Naive thymus-derived CD4-positive, alpha-beta T cell (primary cell): Measurements from ENCODE around the gene C10orf90. TPM values are rescaled to one million over a fixed set of nuclear protein-coding genes. Genes with fewer than 3 reads are reported as not detected.
A peak's percentile ranks its signal among the peaks of the same experiment; 100 is the strongest.

ENCODE experiments used
- ATAC-seq: fragments of 150-1000 bp; cut with Tn5 transposase; 2 replicates; pipeline ENCODE4 v1.10.0; 2021; ENCODE audit warnings: mild to moderate bottlenecking, moderate library complexity
- CTCF ChIA-PET: fragments of 350-600 bp; sonication (Branson Sonifier 250); formaldehyde crosslinking; loops from one replicate; lab custom pipeline; 2021; ENCODE audit warnings: antibody characterized with exemption; lab: Charles Lee
- POLR2A ChIA-PET: fragments of 350-600 bp; sonication (Branson Sonifier 250); formaldehyde crosslinking; loops from one replicate; lab custom pipeline; 2021; ENCODE audit warnings: antibody characterized with exemption, inconsistent platforms; lab: Charles Lee
- DNase-seq, 9 donors: peaks; one replicate each; pipeline versions ENCODE4 v3.0.0 to v3.0.0-alpha.2; 2020 to 2022; ENCODE audit warnings: mixed read lengths in 1 of 9
- H3K27ac ChIP-seq: one replicate; pipeline ENCODE4 v1.7.0; 2013; ENCODE audit warnings: mild to moderate bottlenecking, low read depth, low read length, moderate library complexity
- H3K27me3 ChIP-seq, 2 donors: one replicate each; pipeline ENCODE4 v1.7.0; 2013; ENCODE audit warnings: low read length in 2 of 2, mild to moderate bottlenecking in 2 of 2, moderate library complexity in 2 of 2; ENCODE audit not compliant: control insufficient read depth in 2 of 2, insufficient read depth in 2 of 2
- H3K36me3 ChIP-seq, 3 experiments: 1 replicate in 2 of 3; 2 replicates in 1 of 3; pipeline ENCODE4 v1.7.0; 2013; ENCODE audit warnings: low read length in 3 of 3, mild to moderate bottlenecking in 3 of 3, moderate library complexity in 1 of 3; ENCODE audit not compliant: insufficient read depth in 3 of 3, control insufficient read depth in 2 of 3
- H3K4me1 ChIP-seq, 2 donors: one replicate each; pipeline ENCODE4 v1.7.0; 2013; ENCODE audit warnings: low read length in 2 of 2, mild to moderate bottlenecking in 2 of 2, moderate library complexity in 1 of 2; ENCODE audit not compliant: control insufficient read depth in 2 of 2, insufficient read depth in 2 of 2
- H3K4me3 ChIP-seq: 2 replicates; pipeline ENCODE4 v1.7.0; 2013; ENCODE audit warnings: mild to moderate bottlenecking, low read length
- H3K9me3 ChIP-seq, 3 experiments: 1 replicate in 2 of 3; 2 replicates in 1 of 3; pipeline ENCODE4 v1.7.0; 2013; ENCODE audit warnings: low read length in 3 of 3; ENCODE audit not compliant: control insufficient read depth in 2 of 3
- H3K27ac Mint-ChIP-seq, 9 donors: one replicate each; pipeline ENCODE4 v1.8.0; 2020 to 2022; ENCODE audit warnings: mixed read lengths in 9 of 9, mild to moderate bottlenecking in 8 of 9, moderate library complexity in 5 of 9, inconsistent platforms in 2 of 9
- H3K27me3 Mint-ChIP-seq, 5 donors: one replicate each; pipeline ENCODE4 v1.8.0; 2021 to 2022; ENCODE audit warnings: mixed read lengths in 5 of 5, mild to moderate bottlenecking in 1 of 5
- H3K36me3 Mint-ChIP-seq, 5 donors: one replicate each; pipeline ENCODE4 v1.8.0; 2020 to 2022; ENCODE audit warnings: mixed read lengths in 5 of 5, mild to moderate bottlenecking in 3 of 5, inconsistent platforms in 1 of 5
- H3K4me1 Mint-ChIP-seq, 7 donors: one replicate each; pipeline ENCODE4 v1.8.0; 2020 to 2022; ENCODE audit warnings: mixed read lengths in 7 of 7, mild to moderate bottlenecking in 3 of 7, inconsistent platforms in 1 of 7
- H3K4me3 Mint-ChIP-seq, 10 donors: one replicate each; pipeline ENCODE4 v1.8.0; 2020 to 2022; ENCODE audit warnings: mild to moderate bottlenecking in 10 of 10, mixed read lengths in 10 of 10, moderate library complexity in 6 of 10, inconsistent platforms in 2 of 10
- H3K9me3 Mint-ChIP-seq, 11 donors: one replicate each; pipeline ENCODE4 v1.8.0; 2020 to 2022; ENCODE audit warnings: mixed read lengths in 11 of 11, mild to moderate bottlenecking in 4 of 11, inconsistent platforms in 1 of 11, moderate library complexity in 1 of 11
- intact Hi-C, 2 donors: fragments of 100-400 bp; cut with micrococcal nuclease; formaldehyde crosslinking; loops; one replicate each; pipeline ENCODE4 v1.15.1; 2023
- polyA plus RNA-seq, 2 donors: library from polyadenylated mRNA; unstranded; fragments of 300-500 nt; fragmentation: Illumina TruSeq; gene quantifications; one replicate each; pipeline ENCODE4 v1.2.3, GENCODE V29; 2021
- total RNA-seq, 6 experiments: library from RNA in 5 of 6; stranded (reverse) in 5 of 6; gene quantifications; 1 replicate in 5 of 6; 2 replicates in 1 of 6; pipeline ENCODE4 v1.2.3 and lab custom pipeline; 2021 to 2026

C10orf90 gene
- total and polyA plus RNA-seq, 7 experiments from 2014 or later = not detected

DNA sequence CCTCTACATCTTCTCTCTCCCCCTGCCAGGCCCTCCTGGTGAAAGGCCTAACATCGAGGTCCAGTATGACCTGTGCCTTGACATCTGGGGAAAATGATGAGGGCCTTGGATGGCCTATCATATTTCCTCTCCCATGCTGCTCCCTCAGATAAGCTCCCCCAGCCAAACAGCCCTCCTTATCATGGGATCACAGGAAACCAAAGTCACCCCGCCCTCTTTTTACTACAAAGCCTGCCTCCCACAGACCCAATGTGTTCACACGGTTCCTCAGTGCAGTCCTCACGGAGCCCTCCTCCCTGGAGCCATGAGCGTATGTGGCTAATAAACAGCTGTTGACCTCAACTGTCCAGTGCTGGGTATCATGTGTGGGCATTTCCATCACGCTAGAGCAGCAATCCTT is 32.0 kb downstream of the C10orf90 start:
- DNase-seq = no peak
- Mint-ChIP-seq H3K27ac (peak overlapping the region in 1 of 9 donors; percentile 72), H3K27me3 (peaks cover 0 to 2% (median 0%) of the 10 kb centered on the region in 5 donors), H3K4me3 (no peak overlapping the region), H3K4me1 (no peaks in the 10 kb centered on the region), H3K36me3 (no peaks in the 10 kb centered on the region), H3K9me3 (peaks cover 0 to 12% (median 1%) of the 10 kb centered on the region in 11 donors)
- no peak overlapping the region for H3K27ac ChIP-seq
- ChIA-PET CTCF (no interaction called here), POLR2A (no interaction called here)
- intact Hi-C loops = no loop called here
- no peak overlapping the region for H3K4me3 ChIP-seq
- H3K36me3 ChIP-seq = no peaks in the 10 kb centered on the region
- no peak for ATAC-seq
- H3K27me3 ChIP-seq = no peaks in the 10 kb centered on the region
- no peaks in the 10 kb centered on the region for H3K4me1 ChIP-seq
- no peaks in the 10 kb centered on the region for H3K9me3 ChIP-seq

DNA sequence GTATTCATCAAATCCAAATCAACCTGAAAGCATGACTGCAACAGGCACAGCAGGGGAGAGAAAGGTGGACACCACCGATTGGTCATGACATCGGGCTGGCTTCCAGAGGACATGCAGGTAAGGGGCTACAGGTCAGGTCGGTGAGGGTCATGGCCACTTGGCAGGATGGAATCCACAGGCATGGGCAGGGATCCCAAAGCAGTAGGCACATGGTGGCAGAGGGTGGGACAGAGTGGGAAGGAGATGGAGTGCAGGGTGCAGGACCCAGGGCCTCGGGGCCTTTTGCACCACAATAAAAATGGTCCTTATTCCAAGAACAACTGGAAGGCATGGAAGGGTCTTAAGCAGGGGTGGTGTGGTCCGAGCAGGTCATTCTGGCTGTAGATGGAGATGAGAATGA is 33.0 kb downstream of the C10orf90 start:
- H3K27ac ChIP-seq = no peak overlapping the region
- H3K36me3 ChIP-seq = no peaks in the 10 kb centered on the region
- no peak overlapping the region for H3K4me3 Mint-ChIP-seq
- ATAC-seq (no peak), DNase-seq (no peak)
- H3K4me1 ChIP-seq = no peaks in the 10 kb centered on the region
- H3K27ac Mint-ChIP-seq = no peak overlapping the region
- no peaks in the 10 kb centered on the region for H3K9me3 ChIP-seq
- no peaks in the 10 kb centered on the region for H3K36me3 Mint-ChIP-seq
- H3K27me3 Mint-ChIP-seq = no peaks in the 10 kb centered on the region
- H3K9me3 Mint-ChIP-seq = peaks cover 0 to 11% (median under 1%) of the 10 kb centered on the region in 11 donors
- ChIA-PET CTCF (no interaction called here), POLR2A (no interaction called here)
- H3K4me1 Mint-ChIP-seq = no peaks in the 10 kb centered on the region
- H3K27me3 ChIP-seq = no peaks in the 10 kb centered on the region
- H3K4me3 ChIP-seq = no peak overlapping the region
- intact Hi-C loops = no loop called here

DNA sequence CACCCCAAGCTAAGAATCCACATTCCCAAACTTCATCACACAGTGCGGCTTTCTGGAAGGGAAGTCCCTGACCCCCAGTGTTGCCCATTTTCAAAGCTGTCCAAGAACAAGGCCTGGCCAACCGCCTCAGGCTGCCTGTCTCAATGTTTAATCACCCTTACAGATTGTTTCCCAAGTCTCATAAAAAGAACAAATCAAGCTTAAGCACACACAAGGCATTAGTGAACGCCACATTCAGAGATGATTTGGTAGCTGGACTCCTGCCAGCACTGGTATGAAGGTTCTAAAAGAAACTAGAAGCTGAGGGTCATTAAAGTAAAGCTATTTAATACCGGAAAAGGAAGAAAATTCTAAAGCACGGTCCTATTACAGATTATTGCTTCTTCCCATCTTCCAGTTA is 35.6 kb downstream of the C10orf90 start:
- ChIA-PET POLR2A (no interaction called here), CTCF (no interaction called here)
- Histone ChIP-seq H3K27me3 (no peaks in the 10 kb centered on the region), H3K36me3 (no peaks in the 10 kb centered on the region), H3K4me3 (no peak overlapping the region), H3K27ac (no peak overlapping the region), H3K4me1 (no peaks in the 10 kb centered on the region), H3K9me3 (no peaks in the 10 kb centered on the region)
- H3K27me3 Mint-ChIP-seq = peaks cover 0 to 10% (median 4%) of the 10 kb centered on the region in 5 donors
- no peak for DNase-seq
- H3K9me3 Mint-ChIP-seq = peaks cover 0 to 10% (median 0%) of the 10 kb centered on the region in 11 donors
- ATAC-seq = no peak
- H3K4me3 Mint-ChIP-seq = no peak overlapping the region
- intact Hi-C loops = no loop called here
- H3K4me1 Mint-ChIP-seq = peaks cover 0 to 2% (median 0%) of the 10 kb centered on the region in 7 donors
- no peaks in the 10 kb centered on the region for H3K36me3 Mint-ChIP-seq
- no peak overlapping the region for H3K27ac Mint-ChIP-seq

GRCh38 chr10:126634347-126634746 is 36.1 kb downstream of the C10orf90 start:
- H3K4me3 Mint-ChIP-seq = no peak overlapping the region
- ATAC-seq (no peak), DNase-seq (no peak)
- no peaks in the 10 kb centered on the region for H3K36me3 Mint-ChIP-seq
- no peaks in the 10 kb centered on the region for H3K27me3 ChIP-seq
- peaks cover 0 to 10% (median 4%) of the 10 kb centered on the region in 5 donors for H3K27me3 Mint-ChIP-seq
- H3K4me1 ChIP-seq = no peaks in the 10 kb centered on the region
- CTCF ChIA-PET = no interaction called here
- H3K36me3 ChIP-seq = no peaks in the 10 kb centered on the region
- no peak overlapping the region for H3K27ac Mint-ChIP-seq
- intact Hi-C loops = no loop called here
- H3K4me3 ChIP-seq = no peak overlapping the region
- H3K4me1 Mint-ChIP-seq = peaks cover 0 to 2% (median 0%) of the 10 kb centered on the region in 7 donors
- H3K9me3 Mint-ChIP-seq = peaks cover 0 to 10% (median 0%) of the 10 kb centered on the region in 11 donors
- H3K27ac ChIP-seq = no peak overlapping the region
- H3K9me3 ChIP-seq = no peaks in the 10 kb centered on the region
- POLR2A ChIA-PET = no interaction called here

DNA sequence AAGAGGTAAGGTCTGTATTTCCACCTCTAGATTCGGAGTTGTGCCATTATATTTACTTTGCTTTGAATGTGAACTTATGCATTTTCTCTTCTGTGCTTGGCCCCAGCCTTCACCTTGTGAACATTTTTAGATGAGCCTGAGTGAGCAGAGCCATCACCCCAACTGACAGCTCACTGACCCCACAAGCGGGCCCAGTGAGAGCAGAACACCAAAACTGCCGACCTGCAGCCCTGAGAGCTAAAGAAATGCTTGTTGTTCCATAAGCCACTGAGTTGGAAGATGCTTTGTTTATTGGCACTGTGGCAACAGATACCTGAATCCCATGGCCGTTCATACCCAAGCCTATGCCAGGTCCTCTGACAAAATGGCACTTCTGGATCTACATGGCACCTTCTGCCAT is 37.8 kb downstream of the C10orf90 start:
- ATAC-seq = no peak
- intact Hi-C loops = no loop called here
- Histone ChIP-seq H3K27me3 (no peaks in the 10 kb centered on the region), H3K4me3 (no peak overlapping the region), H3K9me3 (no peaks in the 10 kb centered on the region), H3K36me3 (no peaks in the 10 kb centered on the region), H3K27ac (no peak overlapping the region), H3K4me1 (no peaks in the 10 kb centered on the region)
- Mint-ChIP-seq H3K27me3 (peaks cover 0 to 10% (median 4%) of the 10 kb centered on the region in 5 donors), H3K27ac (no peak overlapping the region), H3K36me3 (no peaks in the 10 kb centered on the region), H3K4me3 (no peak overlapping the region), H3K4me1 (peaks cover 0 to 2% (median 0%) of the 10 kb centered on the region in 7 donors), H3K9me3 (peaks cover 0 to 9% (median 0%) of the 10 kb centered on the region in 11 donors)
- DNase-seq = no peak
- ChIA-PET CTCF (no interaction called here), POLR2A (no interaction called here)

GRCh38 chr10:126629925-126630624 is 40.4 kb downstream of the C10orf90 start:
- Histone ChIP-seq H3K9me3 (no peaks in the 10 kb centered on the region), H3K36me3 (no peaks in the 10 kb centered on the region), H3K27me3 (no peaks in the 10 kb centered on the region), H3K4me1 (no peaks in the 10 kb centered on the region), H3K27ac (no peak overlapping the region), H3K4me3 (no peak overlapping the region)
- ATAC-seq = no peak
- Mint-ChIP-seq H3K4me1 (peaks cover 0 to 2% (median 0%) of the 10 kb centered on the region in 7 donors), H3K27me3 (peaks cover 0 to 10% (median 4%) of the 10 kb centered on the region in 5 donors), H3K36me3 (no peaks in the 10 kb centered on the region), H3K27ac (peak overlapping the region in 1 of 9 donors; percentile 43), H3K4me3 (no peak overlapping the region), H3K9me3 (peaks cover 0 to 9% (median 0%) of the 10 kb centered on the region in 11 donors)
- ChIA-PET CTCF (no interaction called here), POLR2A (no interaction called here)
- intact Hi-C loops = no loop called here
- DNase-seq = no peak

GRCh38 chr10:126628746-126629145 is 41.7 kb downstream of the C10orf90 start:
- H3K27ac ChIP-seq = no peak overlapping the region
- H3K4me3 ChIP-seq = no peak overlapping the region
- intact Hi-C loops = no loop called here
- Mint-ChIP-seq H3K36me3 (no peaks in the 10 kb centered on the region), H3K27me3 (peaks cover 0 to 10% (median 4%) of the 10 kb centered on the region in 5 donors), H3K4me3 (no peak overlapping the region), H3K27ac (no peak overlapping the region), H3K4me1 (peaks cover 0 to 2% (median 0%) of the 10 kb centered on the region in 7 donors), H3K9me3 (peaks cover 0 to 9% (median 0%) of the 10 kb centered on the region in 11 donors)
- DNase-seq (no peak), ATAC-seq (peak; percentile 14)
- no peaks in the 10 kb centered on the region for H3K27me3 ChIP-seq
- H3K9me3 ChIP-seq = no peaks in the 10 kb centered on the region
- POLR2A ChIA-PET = no interaction called here
- no peaks in the 10 kb centered on the region for H3K36me3 ChIP-seq
- H3K4me1 ChIP-seq = no peaks in the 10 kb centered on the region
- CTCF ChIA-PET = no interaction called here
